Measurements from ENCODE around the gene QRICH1.

- no peak for TF ChIP-seq CTCF (IDR thresholded peaks at IDR 0.05 in 4 of 5, conservative IDR thresholded peaks at IDR 0.05 in 1 of 5)
- no peak for TF ChIP-seq POLR2A (IDR thresholded peaks at IDR 0.05)
These were observed 59.2 kb downstream of the QRICH1 start for GRCh38 chr3:49034650-49035049.

Measured in gastrocnemius medialis (tissue), 4 donors.